CD4-positive, alpha-beta T cell treated with Interleukin-17A for 1 hour (primary cell): ENCODE data around the gene ZNF506.
A peak's percentile ranks its signal among the peaks of the same experiment; 100 is the strongest.
"Not testable (repeated sequence)": the region's sequence is repeated elsewhere in the genome, so short reads cannot be mapped to it uniquely, and the experiment has no call there.

Source experiments
- DNase-seq: peaks from one replicate; pipeline ENCODE4 v3.0.0-alpha.2; 2020

Gene ZNF506

GRCh38 chr19:19821366-19821951 is at the start of gene ZNF506:
Gene ZNF506, minus strand, starts transcription at chr19:19821750. Its CDS starts 147 bp downstream, at chr19:19821603.
- peak; percentile 98 for DNase-seq

GRCh38 chr19:19870086-19870485 is 48.5 kb upstream of the ZNF506 start:
- DNase-seq = not testable (repeated sequence)

GRCh38 chr19:19866611-19867248 is 45.2 kb upstream of the ZNF506 start:
- peak; percentile 78 for DNase-seq

- DNase-seq = peak; percentile 95
Observed at GRCh38 chr19:19865750-19866610, 44.4 kb upstream of the ZNF506 start, which contains the start of gene ZNF253. Gene ZNF253, plus strand, starts transcription at chr19:19865882. Its CDS starts 115 bp downstream, at chr19:19865997.

GRCh38 chr19:19860756-19861390 is 39.3 kb upstream of the ZNF506 start:
- DNase-seq = peak; percentile 68

- no peak for DNase-seq
Observed at GRCh38 chr19:19858751-19859150, 37.2 kb upstream of the ZNF506 start.

- not testable (repeated sequence) for DNase-seq
Observed at GRCh38 chr19:19851740-19852139, 30.2 kb upstream of the ZNF506 start.

- no peak for DNase-seq
Observed at GRCh38 chr19:19849056-19849455, 27.5 kb upstream of the ZNF506 start.

- no peak for DNase-seq
Observed at GRCh38 chr19:19847781-19848180, 26.2 kb upstream of the ZNF506 start.

- DNase-seq = no peak
Observed at GRCh38 chr19:19835560-19836038, 14.0 kb upstream of the ZNF506 start.

GRCh38 chr19:19826875-19827274 is 5.3 kb upstream of the ZNF506 start:
- no peak for DNase-seq

- no peak for DNase-seq
Observed at GRCh38 chr19:19823916-19824315, 2.4 kb upstream of the ZNF506 start.

GRCh38 chr19:19821976-19822375 is 426 bp upstream of the ZNF506 start:
- DNase-seq = not testable (repeated sequence)

- peak; percentile 62 for DNase-seq
Observed at GRCh38 chr19:19820774-19821320, 703 bp downstream of the ZNF506 start.

GRCh38 chr19:19817357-19817756 is 4.2 kb downstream of the ZNF506 start:
- DNase-seq = peak; percentile 80

- no peak for DNase-seq
Observed at GRCh38 chr19:19816679-19817078, 4.9 kb downstream of the ZNF506 start.

- not testable (repeated sequence) for DNase-seq
Observed at GRCh38 chr19:19811999-19812398, 9.6 kb downstream of the ZNF506 start.

GRCh38 chr19:19805480-19805879 is 16.1 kb downstream of the ZNF506 start:
- DNase-seq = no peak

- no peak for DNase-seq
Observed at GRCh38 chr19:19788015-19788414, 33.5 kb downstream of the ZNF506 start.

GRCh38 chr19:19785476-19785875 is 36.1 kb downstream of the ZNF506 start:
- not testable (repeated sequence) for DNase-seq

GRCh38 chr19:19782783-19783182 is 38.8 kb downstream of the ZNF506 start:
- DNase-seq = no peak

- peak; percentile 8 for DNase-seq
Observed at GRCh38 chr19:19781791-19782190, 39.8 kb downstream of the ZNF506 start.

GRCh38 chr19:19778666-19779065 is 42.9 kb downstream of the ZNF506 start:
- no peak for DNase-seq
